ENCODE data around the gene MKLN1.

- TF ChIP-seq REST (IDR thresholded peaks at IDR 0.05; ENCODE audit: borderline replicate concordance) (no peak), CTCF (IDR thresholded peaks at IDR 0.05; ENCODE audit: poor library complexity, severe bottlenecking) (no peak), TAF1 (IDR thresholded peaks at IDR 0.05; ENCODE audit: low read depth) (no peak), RAD21 (conservative IDR thresholded peaks at IDR 0.05) (no peak), POLR2AphosphoS5 (IDR thresholded peaks at IDR 0.05) (no peak), EZH2 (IDR thresholded peaks at IDR 0.05; ENCODE audit: borderline replicate concordance, insufficient read depth, low read length, poor library complexity, severe bottlenecking) (no peak)
Observed at GRCh38 chr7:131517218-131517923, 189.7 kb downstream of the MKLN1 start.
